Measurements from ENCODE around the gene HSD17B3.

GRCh38 chr9:96195541-96195940 is 106.4 kb downstream of the HSD17B3 start:
- TF ChIP-seq CTCF (IDR thresholded peaks at IDR 0.05) (no peak), EZH2 (IDR thresholded peaks at IDR 0.05; ENCODE audit: borderline replicate concordance, insufficient read depth, low read depth, low read length, poor library complexity, severe bottlenecking) (no peak)

Measured in B cell (primary cell).